Spleen (tissue), 11 donors: Measurements from ENCODE around the gene SECISBP2L. TPM values are rescaled to one million over a fixed set of nuclear protein-coding genes. Genes with fewer than 3 reads are reported as not detected.

Experiments
- DNase-seq: peaks from one replicate; pipeline ENCODE4 v3.0.0-alpha.2; 2020
- H3K27ac ChIP-seq, 8 donors: fragments of 200-600 bp; sonication (generic) in 7 of 8; 1 replicate in 4 of 8; 2 replicates in 4 of 8; pipeline versions ENCODE4 v1.5.0 to v1.8.0; 2016 to 2021; ENCODE audit warnings: inconsistent platforms in 4 of 8, mild to moderate bottlenecking in 4 of 8, moderate library complexity in 1 of 8
- H3K27me3 ChIP-seq, 7 donors: fragments of 200-600 bp; sonication (generic) in 6 of 7; replicated peaks in 1 of 7; 1 replicate in 4 of 7; 2 replicates in 3 of 7; pipeline versions ENCODE4 v1.5.0 to v1.8.0; 2016 to 2021; ENCODE audit warnings: inconsistent platforms in 3 of 7, mild to moderate bottlenecking in 1 of 7
- H3K36me3 ChIP-seq, 6 donors: fragments of 200-600 bp; sonication (generic) in 5 of 6; 1 replicate in 4 of 6; 2 replicates in 2 of 6; pipeline versions ENCODE4 v1.5.0 to v1.8.0; 2016 to 2021; ENCODE audit warnings: inconsistent platforms in 2 of 6
- H3K4me1 ChIP-seq, 6 donors: fragments of 200-600 bp; sonication (generic) in 5 of 6; 1 replicate in 3 of 6; 2 replicates in 3 of 6; pipeline versions ENCODE4 v1.5.0 to v1.8.0; 2016 to 2021; ENCODE audit warnings: inconsistent platforms in 3 of 6
- H3K4me3 ChIP-seq, 8 donors: fragments of 200-600 bp; sonication (generic) in 7 of 8; 1 replicate in 4 of 8; 2 replicates in 4 of 8; pipeline versions ENCODE4 v1.5.0 to v1.8.0; 2016 to 2021; ENCODE audit warnings: inconsistent platforms in 4 of 8, mild to moderate bottlenecking in 4 of 8, moderate library complexity in 2 of 8
- H3K9me3 ChIP-seq, 8 donors: fragments of 200-600 bp; sonication (generic) in 7 of 8; 1 replicate in 4 of 8; 2 replicates in 4 of 8; pipeline versions ENCODE4 v1.5.0 to v1.8.0; 2016 to 2021; ENCODE audit warnings: inconsistent platforms in 4 of 8
- CTCF ChIP-seq, 11 experiments: fragments of 200-600 bp in 7 of 11; fragments of 450-650 bp in 4 of 11; sonication (generic) in 4 of 11; IDR thresholded peaks in 8 of 11; conservative IDR thresholded peaks in 3 of 11; 1 replicate in 7 of 11; 2 replicates in 4 of 11; pipeline versions ENCODE4 v1.4.0 to v1.8.0; 2016 to 2021; ENCODE audit warnings: antibody characterized with exemption in 11 of 11, inconsistent platforms in 4 of 11, mild to moderate bottlenecking in 1 of 11
- POLR2A ChIP-seq, 3 donors: fragments of 450-650 bp; IDR thresholded peaks; one replicate each; pipeline ENCODE4 v1.5.1; 2017; ENCODE audit warnings: antibody characterized with exemption in 3 of 3, mild to moderate bottlenecking in 1 of 3
- POLR2AphosphoS5 ChIP-seq, 3 donors: sonication (generic); formaldehyde crosslinking; IDR thresholded peaks; one replicate each; pipeline ENCODE4 v1.5.1; 2017; ENCODE audit warnings: antibody characterized with exemption in 3 of 3
- WGBS, 5 donors: extraction: QIAGEN DNeasy Blood & Tissue Kit in 3 of 5; methylation state at CpG; one replicate each; pipeline versions ENCODE4 v1.1.5 to v1.1.7; 2013 to 2018; 5-methylcytosine and 5-hydroxymethylcytosine counted together
- intact Hi-C: fragments of 100-400 bp; cut with DNase I; formaldehyde crosslinking; loops from one replicate; pipeline ENCODE4 v1.15.0; 2023; ENCODE audit warnings: low total_unique reads
- polyA plus RNA-seq, 3 donors: library from polyadenylated mRNA; stranded (reverse); fragments of 200-250 nt; gene quantifications; one replicate each; pipeline ENCODE4 v1.2.1, GENCODE V29; 2013
- total RNA-seq, 7 donors: library from RNA; depleted of rRNA in 3 of 7; stranded (reverse); fragments of >200 nt in 3 of 7; fragmentation: NEBNext Ultra II Directional in 4 of 7; extraction: Animal tissue kit (Norgen Biotek cat#: 25700) in 4 of 7; gene quantifications; one replicate each; pipeline versions ENCODE4 v1.1.0 to v1.2.1, GENCODE V29; 2016 to 2021
- donor health status: healthy with polysubstance abuse.
- donor health status: DM: no; HTN: no; CAD: no; lungs with moderate emphysema.
- donor health status: DM: no; HTN: no; CAD: no.
- donor health status: Bipolar disorder and iron deficiency.
- donor health status: healthy.
- donor health status: DM: no; HTN: no; CAD: no.
- donor health status: DM: yes; HTN: yes; CAD: no.

Gene SECISBP2L
- total and polyA plus RNA-seq, 10 donors = 5.6 to 58.7 (median 47.1) TPM

DNA sequence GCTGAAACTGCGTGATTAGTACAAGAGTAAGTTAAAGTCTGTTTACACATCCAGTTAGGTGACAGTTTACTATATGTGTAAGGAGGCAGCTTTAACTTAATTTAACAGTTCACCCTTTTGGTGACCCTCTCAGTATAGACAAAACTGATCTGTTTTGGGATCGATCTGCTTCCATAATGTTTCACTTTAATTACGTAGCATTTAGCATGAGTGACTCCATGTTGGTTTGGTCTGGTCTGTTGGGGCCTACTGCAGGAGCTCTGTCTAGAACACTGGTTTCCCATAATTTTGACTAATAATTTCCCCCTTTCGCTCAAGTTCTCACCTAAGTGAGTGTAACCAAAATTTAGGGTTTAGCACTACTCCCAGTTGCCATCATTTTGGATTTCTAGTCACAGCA, 6.4 kb upstream of the SECISBP2L start:
- whole genome bisulfite sequencing, 5 donors = 88 to 97% (median 94%) methylated on average over 4 of the region's 4 CpGs
- Histone ChIP-seq H3K9me3 (no peaks in the 10 kb centered on the region), H3K36me3 (no peaks in the 10 kb centered on the region), H3K27ac (no peak overlapping the region), H3K27me3 (no peaks in the 10 kb centered on the region), H3K4me3 (no peak overlapping the region), H3K4me1 (no peaks in the 10 kb centered on the region)
- intact Hi-C loops = no loop called here
- no peak for TF ChIP-seq POLR2AphosphoS5 (IDR thresholded peaks at IDR 0.05)
- no peak for DNase-seq

- Histone ChIP-seq H3K9me3 (no peaks in the 10 kb centered on the region), H3K27me3 (no peaks in the 10 kb centered on the region), H3K4me1 (peaks cover 21 to 39% (median 30%) of the 10 kb centered on the region in 6 donors), H3K36me3 (no peaks in the 10 kb centered on the region), H3K27ac (no peak overlapping the region), H3K4me3 (no peak overlapping the region)
- intact Hi-C loops = loop anchor here (5.0 to 10.0 kb wide), 2 partner anchors 97 to 235 kb away; partner anchors contain the start of gene CEP152
- no peak for DNase-seq
- TF ChIP-seq POLR2AphosphoS5 (IDR thresholded peaks at IDR 0.05) (no peak), POLR2A (IDR thresholded peaks at IDR 0.05) (no peak), CTCF (IDR thresholded peaks at IDR 0.05 in 8 of 11, conservative IDR thresholded peaks at IDR 0.05 in 3 of 11) (no peak)
Observed at GRCh38 chr15:49047456-49047855, 1.2 kb upstream of the SECISBP2L start.

GRCh38 chr15:49045751-49046219, 461 bp downstream of the SECISBP2L start:
- peak overlapping the region; percentile 84 to 98 (median 95) for H3K4me3 ChIP-seq
- no peaks in the 10 kb centered on the region for H3K36me3 ChIP-seq
- no peaks in the 10 kb centered on the region for H3K9me3 ChIP-seq
- H3K27ac ChIP-seq = peak overlapping the region; percentile 82 to 94 (median 92)
- TF ChIP-seq CTCF (IDR thresholded peaks at IDR 0.05 in 8 of 11, conservative IDR thresholded peaks at IDR 0.05 in 3 of 11) (no peak), POLR2AphosphoS5 (IDR thresholded peaks at IDR 0.05) (no peak), POLR2A (IDR thresholded peaks at IDR 0.05) (no peak)
- H3K27me3 ChIP-seq = no peaks in the 10 kb centered on the region
- no peak for DNase-seq
- 0% methylated on average over 11 to 17 of the region's 17 CpGs for WGBS, 5 donors
- intact Hi-C loops = loop anchor here (5.0 to 10.0 kb wide), 2 partner anchors 99 to 233 kb away; partner anchors contain the start of gene CEP152
- peaks cover 21 to 56% (median 44%) of the 10 kb centered on the region in 6 donors for H3K4me1 ChIP-seq

DNA sequence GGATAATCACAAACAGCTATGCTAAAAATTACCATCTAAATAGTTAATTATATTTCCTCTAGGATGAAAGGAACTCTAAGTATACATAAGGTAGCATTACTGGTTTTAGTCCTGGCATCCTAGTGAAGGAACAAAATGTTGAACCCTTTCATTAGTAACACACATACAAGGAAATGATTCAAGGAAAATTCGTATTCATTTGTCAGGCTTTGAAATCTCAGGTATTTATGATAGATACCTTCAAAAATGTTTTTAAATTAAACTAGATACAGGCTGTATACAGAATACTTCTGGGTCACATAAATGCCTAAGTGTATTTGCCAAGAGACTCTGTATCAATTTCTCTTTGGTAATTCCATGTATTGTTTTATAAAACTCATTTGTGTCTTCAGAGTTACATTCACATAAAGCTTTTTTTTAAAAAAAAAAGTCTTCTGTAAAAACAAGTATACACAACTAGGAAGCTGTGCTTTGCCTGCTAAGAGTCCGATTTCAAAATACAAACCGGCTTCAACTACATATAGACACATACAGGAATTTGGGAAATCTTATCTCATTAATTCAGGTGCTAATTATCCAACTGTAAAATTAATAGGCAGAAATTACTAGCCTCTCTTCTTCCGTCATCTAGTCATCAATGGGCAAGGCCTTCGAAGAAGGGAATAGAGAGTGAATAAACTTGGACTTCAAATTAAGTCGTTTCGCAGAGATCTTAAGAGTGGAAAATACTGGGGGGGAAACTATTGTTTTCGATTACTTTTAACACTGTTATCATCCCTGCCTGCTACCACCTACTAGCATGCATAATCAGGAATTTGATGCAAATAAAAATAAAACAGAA, 1.3 kb downstream of the SECISBP2L start:
- 10 to 17% (median 13%) methylated on average over 8 of the region's 8 CpGs for WGBS, 5 donors
- H3K27ac ChIP-seq = peak overlapping the region; percentile 82 to 94 (median 92)
- TF ChIP-seq POLR2AphosphoS5 (IDR thresholded peaks at IDR 0.05) = no peak
- TF ChIP-seq POLR2A (IDR thresholded peaks at IDR 0.05) = no peak
- TF ChIP-seq CTCF (IDR thresholded peaks at IDR 0.05 in 8 of 11, conservative IDR thresholded peaks at IDR 0.05 in 3 of 11) = no peak
- no peaks in the 10 kb centered on the region for H3K27me3 ChIP-seq
- peak overlapping the region; percentile 84 to 98 (median 95) for H3K4me3 ChIP-seq
- no peaks in the 10 kb centered on the region for H3K9me3 ChIP-seq
- H3K4me1 ChIP-seq = peaks cover 21 to 58% (median 44%) of the 10 kb centered on the region in 6 donors
- no peaks in the 10 kb centered on the region for H3K36me3 ChIP-seq
- intact Hi-C loops = loop anchor here (5.0 to 10.0 kb wide), 2 partner anchors 100 to 233 kb away; partner anchors contain the start of gene CEP152
- DNase-seq = no peak
